Prostate gland (tissue), 2 donors: ENCODE data around the gene ARMC9. TPM values are rescaled to one million over a fixed set of nuclear protein-coding genes. Genes with fewer than 3 reads are reported as not detected.

Experiments
- DNase-seq: peaks from one replicate; pipeline ENCODE4 v3.0.0-alpha.2; 2019; ENCODE audit warnings: low spot score
- H3K27ac ChIP-seq, 2 donors: fragments of 200-600 bp; sonication (generic); 2 replicates each; pipeline ENCODE4 v1.5.1; 2017 to 2019
- H3K27me3 ChIP-seq: fragments of 200-600 bp; sonication (generic); replicated peaks from 2 replicates; pipeline ENCODE4 v1.5.1; 2019; ENCODE audit not compliant: insufficient read depth
- H3K36me3 ChIP-seq, 2 donors: fragments of 200-600 bp; sonication (generic); 1 replicate in 1 of 2; 2 replicates in 1 of 2; pipeline versions ENCODE4 v1.5.1 to v1.8.1; 2017 to 2019
- H3K4me1 ChIP-seq: fragments of 200-600 bp; sonication (generic); replicated peaks from 2 replicates; pipeline ENCODE4 v1.5.1; 2019
- H3K4me3 ChIP-seq, 2 donors: fragments of 200-600 bp; sonication (generic); 2 replicates each; pipeline ENCODE4 v1.5.1; 2017 to 2019
- H3K9me3 ChIP-seq: fragments of 200-600 bp; sonication (generic); 2 replicates; pipeline ENCODE4 v1.5.1; 2017
- POLR2A ChIP-seq: fragments of 450-650 bp; IDR thresholded peaks from one replicate; pipeline ENCODE4 v1.6.1; 2016; ENCODE audit warnings: antibody characterized with exemption, mild to moderate bottlenecking
- POLR2AphosphoS5 ChIP-seq: sonication (generic); formaldehyde crosslinking; IDR thresholded peaks from one replicate; pipeline ENCODE4 v1.6.1; 2017; ENCODE audit warnings: antibody characterized with exemption
- whole genome bisulfite sequencing: methylation state at CpG from one replicate; pipeline ENCODE4 v1.1.5; 2018; 5-methylcytosine and 5-hydroxymethylcytosine counted together
- intact Hi-C: fragments of 100-400 bp; cut with DNase I; formaldehyde crosslinking; loops from one replicate; pipeline ENCODE4 v1.14.2; 2022
- total RNA-seq, 2 donors: library from RNA; depleted of rRNA; stranded (reverse); fragments of >200 nt; gene quantifications; one replicate each; pipeline ENCODE4 v1.1.0, GENCODE V29; 2016
- TF ChIP-seq, protein P1 (sequence below), 4 experiments: fragments of 200-600 bp in 2 of 4; fragments of 450-650 bp in 2 of 4; sonication (generic) in 2 of 4; IDR thresholded peaks; 1 replicate in 3 of 4; 2 replicates in 1 of 4; pipeline ENCODE4 v1.5.1; 2016 to 2019; ENCODE audit warnings: antibody characterized with exemption in 4 of 4, mild to moderate bottlenecking in 2 of 4, moderate library complexity in 2 of 4

Gene ARMC9
- total RNA-seq, 2 donors from 2014 or later: 11.3 to 40.0 TPM

- Histone ChIP-seq H3K27me3 (no peaks in the 10 kb centered on the region), H3K27ac (no peak overlapping the region), H3K4me1 (no peaks in the 10 kb centered on the region), H3K9me3 (no peaks in the 10 kb centered on the region), H3K36me3 (no peaks in the 10 kb centered on the region), H3K4me3 (no peak overlapping the region)
- WGBS: 90% methylated on average over 5 of the region's 5 CpGs
- TF ChIP-seq, protein P1, sequence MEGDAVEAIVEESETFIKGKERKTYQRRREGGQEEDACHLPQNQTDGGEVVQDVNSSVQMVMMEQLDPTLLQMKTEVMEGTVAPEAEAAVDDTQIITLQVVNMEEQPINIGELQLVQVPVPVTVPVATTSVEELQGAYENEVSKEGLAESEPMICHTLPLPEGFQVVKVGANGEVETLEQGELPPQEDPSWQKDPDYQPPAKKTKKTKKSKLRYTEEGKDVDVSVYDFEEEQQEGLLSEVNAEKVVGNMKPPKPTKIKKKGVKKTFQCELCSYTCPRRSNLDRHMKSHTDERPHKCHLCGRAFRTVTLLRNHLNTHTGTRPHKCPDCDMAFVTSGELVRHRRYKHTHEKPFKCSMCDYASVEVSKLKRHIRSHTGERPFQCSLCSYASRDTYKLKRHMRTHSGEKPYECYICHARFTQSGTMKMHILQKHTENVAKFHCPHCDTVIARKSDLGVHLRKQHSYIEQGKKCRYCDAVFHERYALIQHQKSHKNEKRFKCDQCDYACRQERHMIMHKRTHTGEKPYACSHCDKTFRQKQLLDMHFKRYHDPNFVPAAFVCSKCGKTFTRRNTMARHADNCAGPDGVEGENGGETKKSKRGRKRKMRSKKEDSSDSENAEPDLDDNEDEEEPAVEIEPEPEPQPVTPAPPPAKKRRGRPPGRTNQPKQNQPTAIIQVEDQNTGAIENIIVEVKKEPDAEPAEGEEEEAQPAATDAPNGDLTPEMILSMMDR (IDR thresholded peaks at IDR 0.05): no peak
- TF ChIP-seq POLR2AphosphoS5 (no peak), POLR2A (no peak)
- intact Hi-C loops: no loop called here
- DNase-seq: no peak
Observed at GRCh38 chr2:231380991-231381847, 182.8 kb downstream of the ARMC9 start.

- H3K9me3 ChIP-seq: no peaks in the 10 kb centered on the region
- WGBS: 88% methylated on average over 7 of the region's 8 CpGs
- no peak overlapping the region for H3K27ac ChIP-seq
- no peaks in the 10 kb centered on the region for H3K36me3 ChIP-seq
- TF ChIP-seq, protein P1 (IDR thresholded peaks at IDR 0.05): no peak
- no peak for TF ChIP-seq POLR2A
- TF ChIP-seq POLR2AphosphoS5: no peak
- intact Hi-C loops: no loop called here
- no peaks in the 10 kb centered on the region for H3K27me3 ChIP-seq
- H3K4me1 ChIP-seq: no peaks in the 10 kb centered on the region
- DNase-seq: no peak
- no peak overlapping the region for H3K4me3 ChIP-seq
Observed at GRCh38 chr2:231382116-231382515, 183.7 kb downstream of the ARMC9 start.

GRCh38 chr2:231383416-231384108, 185.1 kb downstream of the ARMC9 start:
- intact Hi-C loops: no loop called here
- 55% methylated on average over 15 of the region's 15 CpGs for WGBS
- no peak overlapping the region for H3K27ac ChIP-seq
- H3K9me3 ChIP-seq: no peaks in the 10 kb centered on the region
- no peaks in the 10 kb centered on the region for H3K4me1 ChIP-seq
- no peaks in the 10 kb centered on the region for H3K27me3 ChIP-seq
- H3K36me3 ChIP-seq: no peaks in the 10 kb centered on the region
- TF ChIP-seq POLR2AphosphoS5 (no peak), POLR2A (no peak)
- TF ChIP-seq, protein P1 (IDR thresholded peaks at IDR 0.05): no peak
- DNase-seq: no peak
- H3K4me3 ChIP-seq: no peak overlapping the region

- H3K4me1 ChIP-seq: no peaks in the 10 kb centered on the region
- TF ChIP-seq POLR2AphosphoS5: no peak
- TF ChIP-seq POLR2A: no peak
- TF ChIP-seq, protein P1 (IDR thresholded peaks at IDR 0.05): no peak
- H3K9me3 ChIP-seq: no peaks in the 10 kb centered on the region
- WGBS: 81% methylated on average over 2 of the region's 2 CpGs
- no peak overlapping the region for H3K27ac ChIP-seq
- no peaks in the 10 kb centered on the region for H3K27me3 ChIP-seq
- H3K4me3 ChIP-seq: no peak overlapping the region
- intact Hi-C loops: no loop called here
- no peak for DNase-seq
- no peaks in the 10 kb centered on the region for H3K36me3 ChIP-seq
Observed at GRCh38 chr2:231384109-231384435, 185.6 kb downstream of the ARMC9 start.
